Omental fat pad (tissue), 4 donors: Measurements from ENCODE around the gene C4orf33. TPM values are rescaled to one million over a fixed set of nuclear protein-coding genes. Genes with fewer than 3 reads are reported as not detected.

Experiments
- ATAC-seq: fragments of 150-250 bp; one replicate; pipeline ENCODE4 v1.9.1; 2016; ENCODE audit warnings: mild to moderate bottlenecking, moderate library complexity; ENCODE audit not compliant: low FRiP score
- DNase-seq: peaks from one replicate; pipeline ENCODE4 v3.0.0-alpha.2; 2019; ENCODE audit warnings: low spot score
- total RNA-seq, 4 donors: library from RNA; depleted of rRNA; stranded (reverse); fragments of >200 nt; gene quantifications; one replicate each; pipeline ENCODE4 v1.1.0, GENCODE V29; 2016
- TF ChIP-seq, protein P1 (sequence below), 3 donors: fragments of 450-650 bp; IDR thresholded peaks; one replicate each; pipeline ENCODE4 v1.5.1; 2016 to 2017; ENCODE audit warnings: antibody characterized with exemption in 3 of 3, mild to moderate bottlenecking in 3 of 3, moderate library complexity in 2 of 3

Gene C4orf33
- total RNA-seq, 4 donors from 2014 or later = 6.0 to 24.4 (median 10.4) TPM

DNA sequence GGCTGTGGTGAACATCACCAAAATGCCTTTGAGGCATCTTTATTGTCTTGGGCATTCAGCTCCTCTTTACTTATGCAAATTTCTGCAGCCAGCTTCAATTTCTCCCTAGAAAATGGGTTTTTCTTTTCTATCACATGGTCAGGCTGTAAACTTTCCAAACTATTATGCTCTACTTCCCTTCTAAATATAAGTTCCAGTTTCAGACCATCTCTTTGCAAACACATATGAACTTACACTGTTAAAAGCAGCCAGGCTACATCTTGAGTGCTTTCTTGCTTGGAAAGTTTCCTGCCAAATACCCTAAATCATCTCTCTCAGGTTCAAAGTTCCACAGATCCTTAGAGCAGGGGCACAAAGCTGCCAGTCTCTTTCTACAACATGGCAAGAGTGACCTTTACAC, 15.8 kb upstream of the C4orf33 start:
- TF ChIP-seq, protein P1, sequence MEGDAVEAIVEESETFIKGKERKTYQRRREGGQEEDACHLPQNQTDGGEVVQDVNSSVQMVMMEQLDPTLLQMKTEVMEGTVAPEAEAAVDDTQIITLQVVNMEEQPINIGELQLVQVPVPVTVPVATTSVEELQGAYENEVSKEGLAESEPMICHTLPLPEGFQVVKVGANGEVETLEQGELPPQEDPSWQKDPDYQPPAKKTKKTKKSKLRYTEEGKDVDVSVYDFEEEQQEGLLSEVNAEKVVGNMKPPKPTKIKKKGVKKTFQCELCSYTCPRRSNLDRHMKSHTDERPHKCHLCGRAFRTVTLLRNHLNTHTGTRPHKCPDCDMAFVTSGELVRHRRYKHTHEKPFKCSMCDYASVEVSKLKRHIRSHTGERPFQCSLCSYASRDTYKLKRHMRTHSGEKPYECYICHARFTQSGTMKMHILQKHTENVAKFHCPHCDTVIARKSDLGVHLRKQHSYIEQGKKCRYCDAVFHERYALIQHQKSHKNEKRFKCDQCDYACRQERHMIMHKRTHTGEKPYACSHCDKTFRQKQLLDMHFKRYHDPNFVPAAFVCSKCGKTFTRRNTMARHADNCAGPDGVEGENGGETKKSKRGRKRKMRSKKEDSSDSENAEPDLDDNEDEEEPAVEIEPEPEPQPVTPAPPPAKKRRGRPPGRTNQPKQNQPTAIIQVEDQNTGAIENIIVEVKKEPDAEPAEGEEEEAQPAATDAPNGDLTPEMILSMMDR (IDR thresholded peaks at IDR 0.05) = no peak
- ATAC-seq (no peak), DNase-seq (no peak)

DNA sequence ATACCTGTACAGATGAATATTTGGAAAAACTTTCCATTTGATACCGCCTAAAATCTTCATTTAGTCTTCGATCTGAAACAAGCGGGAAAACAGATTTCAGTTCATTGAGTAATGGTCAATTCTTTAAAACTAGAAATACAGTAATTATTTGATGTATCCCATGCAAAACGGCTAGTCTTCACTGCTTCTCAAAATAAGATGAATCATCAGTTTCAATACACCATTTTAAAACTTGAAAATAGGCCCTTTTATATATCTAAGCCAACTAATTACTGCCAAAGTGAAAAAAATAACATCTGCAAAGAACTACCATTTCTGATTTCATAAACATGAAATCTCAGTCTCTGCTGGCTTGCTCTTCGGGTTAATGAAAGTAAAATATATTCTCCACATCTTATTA, 13.7 kb upstream of the C4orf33 start:
- DNase-seq (no peak), ATAC-seq (no peak)
- TF ChIP-seq, protein P1 (IDR thresholded peaks at IDR 0.05) = no peak

DNA sequence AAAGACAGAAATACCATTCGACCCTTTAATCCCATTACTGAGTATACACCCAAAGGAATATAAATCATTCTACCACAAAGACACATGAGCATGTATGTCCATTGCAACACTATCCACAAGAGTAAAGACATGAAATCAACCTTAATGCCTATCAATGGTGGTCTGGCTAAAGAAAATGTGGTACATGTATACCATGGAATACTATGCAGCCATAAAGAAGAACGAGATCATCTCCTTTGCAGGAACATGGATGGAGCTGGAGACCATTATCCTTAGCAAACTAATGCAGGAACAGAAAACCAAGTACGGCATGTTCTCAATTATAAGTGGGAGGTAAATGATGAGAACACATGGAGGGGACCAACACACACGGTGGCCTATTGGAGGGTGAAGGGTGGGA, 10.5 kb upstream of the C4orf33 start:
- DNase-seq (no peak), ATAC-seq (no peak)
- TF ChIP-seq, protein P1 (IDR thresholded peaks at IDR 0.05) = no peak

DNA sequence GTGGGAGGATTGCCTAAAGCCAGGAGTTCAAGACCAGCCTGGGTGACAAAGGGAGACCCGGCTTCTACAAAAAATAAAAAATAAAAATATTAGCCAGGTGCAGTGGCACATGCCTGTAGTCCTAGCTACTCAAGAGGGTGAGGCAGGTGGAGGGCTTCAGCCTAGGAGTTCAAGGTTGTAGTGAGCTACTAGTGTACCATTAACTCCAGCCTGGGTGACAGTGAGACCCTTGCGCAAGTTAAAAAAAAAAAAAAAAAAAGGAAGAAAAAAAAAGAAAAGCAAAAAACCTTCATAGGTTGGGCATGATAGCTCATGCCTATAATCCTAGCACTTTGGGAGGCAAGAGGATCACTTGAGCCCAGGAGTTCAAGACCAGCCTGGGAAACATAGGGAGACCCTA, 8.4 kb upstream of the C4orf33 start:
- ATAC-seq (no peak), DNase-seq (no peak)
- TF ChIP-seq, protein P1 (IDR thresholded peaks at IDR 0.05) = no peak

DNA sequence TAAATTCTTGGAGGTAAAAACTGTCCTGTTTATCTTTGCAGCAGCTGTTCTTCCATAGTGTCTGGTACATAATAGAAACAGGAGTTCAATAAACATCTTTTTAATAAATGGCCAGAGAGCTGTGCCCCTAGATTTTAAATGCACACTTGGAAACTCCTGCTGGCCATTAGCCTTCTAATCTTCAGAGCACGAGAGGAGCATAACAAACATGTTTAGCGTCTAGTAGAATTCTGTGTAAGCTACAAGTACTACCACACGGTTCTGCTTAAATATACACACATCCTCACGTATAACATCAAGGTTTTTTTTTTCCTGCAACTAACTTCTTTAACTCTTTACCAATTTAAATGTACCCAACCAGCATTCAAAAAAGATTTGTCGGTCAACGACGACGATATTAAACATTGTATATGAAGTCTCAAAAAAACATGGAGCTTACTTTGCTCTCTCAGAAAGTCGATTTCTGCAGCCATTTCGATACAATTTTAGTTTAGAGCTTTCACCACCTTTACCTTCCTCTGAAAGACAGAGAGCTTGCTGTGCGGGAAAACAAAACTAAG, 3.2 kb upstream of the C4orf33 start:
- DNase-seq (no peak), ATAC-seq (no peak)
- TF ChIP-seq, protein P1 (IDR thresholded peaks at IDR 0.05) = no peak

DNA sequence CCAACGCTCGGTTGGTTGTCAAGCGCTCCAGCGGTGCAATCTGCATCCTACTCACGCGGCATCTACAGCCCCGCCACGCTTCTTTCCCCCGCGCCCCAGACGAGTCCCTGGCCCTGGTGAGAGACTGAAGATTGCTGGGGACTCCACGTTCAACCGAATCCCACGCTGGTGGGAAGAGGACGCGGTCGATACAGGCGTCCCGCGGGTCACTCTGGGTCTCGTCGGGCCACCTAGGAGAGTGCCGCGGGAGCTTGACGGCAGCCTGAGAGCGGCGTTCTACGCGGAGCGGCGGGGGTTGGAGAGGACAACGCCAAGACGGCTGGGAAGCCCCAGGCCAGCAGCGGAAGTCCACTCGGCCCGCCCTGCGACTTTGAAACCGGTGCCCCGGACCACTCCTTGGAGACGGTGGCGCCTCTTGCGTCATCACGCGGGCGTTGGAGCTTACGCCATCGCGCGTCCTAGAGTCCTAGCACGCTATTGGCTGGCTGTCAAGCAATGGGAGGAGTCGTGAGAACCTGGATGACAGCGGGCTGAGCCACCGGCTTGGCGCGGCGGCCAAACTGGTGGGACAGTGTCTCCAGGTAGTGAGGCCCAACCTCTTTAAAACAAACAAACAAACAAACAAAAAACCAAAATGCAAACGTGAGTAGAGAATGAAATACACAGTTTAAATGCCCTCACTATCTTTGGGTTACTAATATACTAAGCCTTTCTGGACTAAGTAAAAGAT, 2.6 kb upstream of the C4orf33 start, which contains the start of gene SCLT1:
TSS of gene SCLT1 (minus strand) at position 349 of the 730 bp plus-strand sequence. CDS start 436 bp downstream, outside the sequence.
- peak; percentile 98 for ATAC-seq
- TF ChIP-seq, protein P1 (IDR thresholded peaks at IDR 0.05) = no peak

DNA sequence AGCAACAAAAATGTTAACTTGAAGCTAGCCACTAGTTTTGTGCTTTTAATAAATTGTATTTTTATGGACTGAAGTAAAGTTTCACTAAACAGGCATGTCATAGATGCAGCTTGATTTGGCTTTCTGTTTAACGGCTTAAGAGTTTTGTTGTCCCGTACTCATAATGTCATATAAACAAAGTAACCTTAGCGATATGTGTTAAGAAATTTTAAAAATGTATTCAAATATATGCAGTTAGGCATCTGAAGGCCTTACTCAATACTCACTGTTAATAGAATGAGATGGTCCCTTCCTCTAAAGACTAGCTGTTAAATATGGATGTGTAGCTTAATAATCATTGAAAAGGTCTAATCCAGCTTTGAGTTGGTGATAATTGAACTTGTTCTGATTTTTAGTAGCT, 1.6 kb upstream of the C4orf33 start:
- ATAC-seq (no peak), DNase-seq (no peak)
- TF ChIP-seq, protein P1 (IDR thresholded peaks at IDR 0.05) = no peak

More for the DNA sequence above, 2.6 kb upstream of the C4orf33 start, which contains the start of gene SCLT1:
- peak; percentile 96 for DNase-seq
